GM12873 (cell line): ENCODE data around the gene GARIN5B.

ENCODE experiments used
- CTCF ChIP-seq: IDR thresholded peaks from 2 replicates; pipeline ENCODE4 v1.5.1; 2012; ENCODE audit warnings: low read depth, mild to moderate bottlenecking, moderate library complexity, low read length, control low read depth; ENCODE audit not compliant: insufficient read depth; ENCODE audit errors: missing control alignments

Gene GARIN5B

GRCh38 chr19:55360902-55361301 is 2.2 kb downstream of the GARIN5B start:
- TF ChIP-seq CTCF: no peak

GRCh38 chr19:55358943-55359908 is 3.8 kb downstream of the GARIN5B start:
- no peak for TF ChIP-seq CTCF

GRCh38 chr19:55358493-55358892 is 4.6 kb downstream of the GARIN5B start:
- TF ChIP-seq CTCF: no peak

GRCh38 chr19:55355213-55355821 is 7.7 kb downstream of the GARIN5B start:
- TF ChIP-seq CTCF: no peak

- TF ChIP-seq CTCF: no peak
Observed at GRCh38 chr19:55354698-55355212, 8.3 kb downstream of the GARIN5B start, which contains the start of gene COX6B2. TSS of gene COX6B2 (minus strand) at chr19:55354719. CDS start at chr19:55354521, 198 bp downstream.

- no peak for TF ChIP-seq CTCF
Observed at GRCh38 chr19:55353803-55354697, 9.0 kb downstream of the GARIN5B start.
